HUES64 (cell line): ENCODE results near the gene MTOR.

Experiments used
- H3K27ac ChIP-seq: 2 replicates; pipeline ENCODE4 v1.7.0; 2013; ENCODE audit warnings: low read depth, low read length, inconsistent platforms
- H3K27me3 ChIP-seq: 2 replicates; pipeline ENCODE4 v1.6.1; 2013; ENCODE audit warnings: mild to moderate bottlenecking, low read length; ENCODE audit not compliant: insufficient read depth
- H3K36me3 ChIP-seq: 2 replicates; pipeline ENCODE4 v1.6.1; 2013; ENCODE audit warnings: mild to moderate bottlenecking, low read length; ENCODE audit not compliant: insufficient read depth
- H3K4me1 ChIP-seq: 2 replicates; pipeline ENCODE4 v1.6.1; 2013; ENCODE audit warnings: mild to moderate bottlenecking, low read length, moderate library complexity; ENCODE audit not compliant: insufficient read depth
- H3K4me3 ChIP-seq: 2 replicates; pipeline ENCODE4 v1.5.1; 2013; ENCODE audit warnings: mild to moderate bottlenecking, low read length, moderate library complexity
- H3K9ac ChIP-seq: 2 replicates; pipeline ENCODE4 v1.6.1; 2013; ENCODE audit warnings: mild to moderate bottlenecking, low read depth, low read length
- H3K9me3 ChIP-seq: 2 replicates; pipeline ENCODE4 v1.6.1; 2013; ENCODE audit warnings: low read depth, low read length; ENCODE audit not compliant: insufficient read depth
- WGBS: fragments of 150-250, 120-280 bp; methylation state at CpG from one replicate; pipeline ENCODE4 v1.1.7; 2013; ENCODE audit warnings: missing lambda C conversion rate; 5-methylcytosine and 5-hydroxymethylcytosine counted together

MTOR gene

GRCh38 chr1:11130406-11130805, 131.9 kb downstream of the MTOR start:
- Histone ChIP-seq H3K27me3 (no peaks in the 10 kb centered on the region), H3K36me3 (peaks cover 95% of the 10 kb centered on the region), H3K4me1 (no peaks in the 10 kb centered on the region), H3K9ac (no peak overlapping the region), H3K4me3 (no peak overlapping the region), H3K9me3 (no peaks in the 10 kb centered on the region), H3K27ac (no peak overlapping the region)
- 93% methylated on average over 17 of the region's 17 CpGs for WGBS

- Histone ChIP-seq H3K27me3 (no peaks in the 10 kb centered on the region), H3K4me3 (no peak overlapping the region), H3K4me1 (no peaks in the 10 kb centered on the region), H3K27ac (no peak overlapping the region), H3K9ac (no peak overlapping the region), H3K36me3 (peaks cover 98% of the 10 kb centered on the region), H3K9me3 (no peaks in the 10 kb centered on the region)
- 97% methylated on average over 15 of the region's 15 CpGs for WGBS
Observed at GRCh38 chr1:11129649-11130390, 132.5 kb downstream of the MTOR start.

- H3K9me3 ChIP-seq = no peaks in the 10 kb centered on the region
- H3K27ac ChIP-seq = no peak overlapping the region
- H3K4me1 ChIP-seq = no peaks in the 10 kb centered on the region
- H3K4me3 ChIP-seq = no peak overlapping the region
- no peak overlapping the region for H3K9ac ChIP-seq
- WGBS = 95% methylated on average over 5 of the region's 5 CpGs
- H3K36me3 ChIP-seq = peaks cover 97% of the 10 kb centered on the region
- H3K27me3 ChIP-seq = no peaks in the 10 kb centered on the region
Observed at GRCh38 chr1:11126569-11126968, 135.8 kb downstream of the MTOR start.

GRCh38 chr1:11125931-11126330, 136.4 kb downstream of the MTOR start:
- Histone ChIP-seq H3K27me3 (no peaks in the 10 kb centered on the region), H3K4me1 (no peaks in the 10 kb centered on the region), H3K9me3 (no peaks in the 10 kb centered on the region), H3K9ac (no peak overlapping the region), H3K27ac (no peak overlapping the region), H3K4me3 (no peak overlapping the region), H3K36me3 (peaks cover 97% of the 10 kb centered on the region)
- 86% methylated on average over 5 of the region's 5 CpGs for WGBS

- no peaks in the 10 kb centered on the region for H3K4me1 ChIP-seq
- no peaks in the 10 kb centered on the region for H3K27me3 ChIP-seq
- H3K36me3 ChIP-seq = peaks cover 93% of the 10 kb centered on the region
- H3K4me3 ChIP-seq = no peak overlapping the region
- no peak overlapping the region for H3K9ac ChIP-seq
- H3K27ac ChIP-seq = no peak overlapping the region
- WGBS = 96% methylated on average over 3 of the region's 3 CpGs
- no peaks in the 10 kb centered on the region for H3K9me3 ChIP-seq
Observed at GRCh38 chr1:11124965-11125364, 137.4 kb downstream of the MTOR start.

- Histone ChIP-seq H3K4me3 (no peak overlapping the region), H3K27me3 (no peaks in the 10 kb centered on the region), H3K9ac (no peak overlapping the region), H3K4me1 (no peaks in the 10 kb centered on the region), H3K36me3 (peaks cover 83% of the 10 kb centered on the region), H3K9me3 (no peaks in the 10 kb centered on the region), H3K27ac (no peak overlapping the region)
- 94% methylated on average over 2 of the region's 2 CpGs for WGBS
Observed at GRCh38 chr1:11116318-11116717, 146.0 kb downstream of the MTOR start.

GRCh38 chr1:11114966-11115365, 147.4 kb downstream of the MTOR start:
- Histone ChIP-seq H3K4me3 (no peak overlapping the region), H3K36me3 (peaks cover 83% of the 10 kb centered on the region), H3K27me3 (no peaks in the 10 kb centered on the region), H3K9ac (no peak overlapping the region), H3K4me1 (no peaks in the 10 kb centered on the region), H3K9me3 (no peaks in the 10 kb centered on the region), H3K27ac (no peak overlapping the region)
- WGBS = 97% methylated on average over 3 of the region's 3 CpGs

GRCh38 chr1:11109047-11109760, 153.1 kb downstream of the MTOR start:
- Histone ChIP-seq H3K36me3 (peaks cover 76% of the 10 kb centered on the region), H3K27ac (no peak overlapping the region), H3K9me3 (no peaks in the 10 kb centered on the region), H3K4me1 (no peaks in the 10 kb centered on the region), H3K27me3 (no peaks in the 10 kb centered on the region), H3K4me3 (no peak overlapping the region), H3K9ac (no peak overlapping the region)
- 94% methylated on average over 7 of the region's 7 CpGs for WGBS

- WGBS = 97% methylated on average over 5 of the region's 5 CpGs
- Histone ChIP-seq H3K4me1 (no peaks in the 10 kb centered on the region), H3K36me3 (peaks cover 61% of the 10 kb centered on the region), H3K9me3 (no peaks in the 10 kb centered on the region), H3K27me3 (no peaks in the 10 kb centered on the region), H3K9ac (no peak overlapping the region), H3K27ac (no peak overlapping the region), H3K4me3 (no peak overlapping the region)
Observed at GRCh38 chr1:11107599-11107998, 154.8 kb downstream of the MTOR start.

GRCh38 chr1:11105586-11105985, 156.8 kb downstream of the MTOR start:
- no peak overlapping the region for H3K4me3 ChIP-seq
- WGBS = 96% methylated on average over 8 of the region's 10 CpGs
- H3K27me3 ChIP-seq = no peaks in the 10 kb centered on the region
- peaks cover 43% of the 10 kb centered on the region for H3K36me3 ChIP-seq
- no peaks in the 10 kb centered on the region for H3K4me1 ChIP-seq
- no peaks in the 10 kb centered on the region for H3K9me3 ChIP-seq
- H3K9ac ChIP-seq = no peak overlapping the region
- no peak overlapping the region for H3K27ac ChIP-seq

- no peaks in the 10 kb centered on the region for H3K9me3 ChIP-seq
- peaks cover 26% of the 10 kb centered on the region for H3K36me3 ChIP-seq
- H3K4me3 ChIP-seq = no peak overlapping the region
- 94% methylated on average over 6 of the region's 6 CpGs for WGBS
- H3K27me3 ChIP-seq = no peaks in the 10 kb centered on the region
- H3K27ac ChIP-seq = no peak overlapping the region
- H3K4me1 ChIP-seq = no peaks in the 10 kb centered on the region
- H3K9ac ChIP-seq = no peak overlapping the region
Observed at GRCh38 chr1:11101347-11101746, 161.0 kb downstream of the MTOR start.
